IPS-18c (cell line): ENCODE data around the gene KCNN1.
A peak's percentile ranks its signal among the peaks of the same experiment; 100 is the strongest.

Experiments
- H3K4me3 ChIP-seq: 2 replicates; pipeline ENCODE4 v1.7.0; 2013; ENCODE audit warnings: low read depth, mild to moderate bottlenecking, low read length, moderate library complexity; ENCODE audit not compliant: insufficient read depth
- H3K9me3 ChIP-seq: one replicate; pipeline ENCODE4 v1.6.1; 2013; ENCODE audit warnings: mild to moderate bottlenecking, low read length, moderate library complexity; ENCODE audit not compliant: control insufficient read depth, insufficient read depth

The KCNN1 gene

GRCh38 chr19:17943274-17944221, 23.4 kb upstream of the KCNN1 start:
- no peak overlapping the region for H3K4me3 ChIP-seq
- H3K9me3 ChIP-seq, result no peaks in the 10 kb centered on the region

GRCh38 chr19:17944301-17944700, 22.6 kb upstream of the KCNN1 start:
- no peak overlapping the region for H3K4me3 ChIP-seq
- no peaks in the 10 kb centered on the region for H3K9me3 ChIP-seq

DNA sequence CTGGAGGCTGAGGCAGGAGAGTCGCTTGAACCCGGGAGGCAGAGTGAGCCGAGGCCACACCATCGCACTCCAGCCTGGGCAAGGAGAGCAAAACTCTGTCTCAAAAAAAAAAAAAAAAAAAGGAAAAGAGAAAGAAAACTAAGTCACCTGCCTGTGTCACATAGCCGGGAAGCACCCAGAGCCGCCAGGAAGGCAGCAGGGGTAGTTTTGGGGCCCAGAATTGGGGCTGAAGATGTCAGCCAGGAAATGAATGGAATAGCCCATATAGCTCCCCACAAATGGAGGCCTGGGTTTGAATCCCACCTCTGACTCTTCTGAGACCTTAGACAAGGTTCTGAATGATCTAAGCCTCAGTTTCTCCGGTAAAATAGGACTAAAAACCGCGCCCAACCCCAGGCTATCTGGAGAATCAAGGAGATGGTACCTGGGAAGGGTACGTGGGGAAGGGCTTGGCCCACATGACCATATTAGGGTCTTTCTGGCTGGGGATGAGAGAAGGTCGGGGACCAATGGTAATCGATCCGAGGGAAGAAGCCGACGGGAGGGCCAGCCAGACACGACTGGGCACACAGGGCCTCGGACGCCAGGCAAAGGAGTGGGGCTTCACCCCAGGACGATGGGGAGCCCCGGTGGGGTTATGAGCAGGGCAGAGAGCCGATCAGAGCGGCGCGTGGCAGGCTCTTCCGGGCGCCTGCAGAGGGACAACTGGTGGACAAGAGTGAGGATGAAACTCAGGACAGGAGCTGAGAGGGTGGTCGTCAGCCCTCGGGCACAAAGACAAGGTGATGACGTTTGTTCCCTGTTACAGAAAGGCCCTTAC, 19.7 kb upstream of the KCNN1 start:
- no peaks in the 10 kb centered on the region for H3K9me3 ChIP-seq
- H3K4me3 ChIP-seq, result peak overlapping the region; percentile 64

GRCh38 chr19:17947815-17948513, 18.9 kb upstream of the KCNN1 start:
- no peak overlapping the region for H3K4me3 ChIP-seq
- H3K9me3 ChIP-seq, result no peaks in the 10 kb centered on the region

DNA sequence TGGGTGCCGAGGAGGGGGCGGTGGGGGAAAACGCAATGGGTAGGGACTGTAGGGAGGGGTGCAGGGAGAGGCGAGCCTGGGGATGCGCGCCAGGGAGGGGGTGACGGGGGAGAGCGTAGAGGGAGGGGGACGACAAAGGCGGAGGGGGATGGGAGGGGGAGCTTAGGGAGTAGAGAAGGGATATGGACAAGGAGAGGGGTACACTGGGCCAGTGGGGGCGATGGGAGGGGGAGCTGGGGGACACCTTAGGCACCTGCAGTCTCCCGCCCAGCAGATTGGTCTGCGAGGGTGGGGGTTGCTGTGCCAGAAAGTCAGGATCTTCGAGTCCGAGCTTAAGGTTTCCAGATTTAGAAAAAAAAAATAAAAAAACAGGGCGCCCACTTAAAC, 18.4 kb upstream of the KCNN1 start:
- peak overlapping the region; percentile 71; the same call in 1 of the 2 replicates for H3K4me3 ChIP-seq

GRCh38 chr19:17948931-17949930, 17.7 kb upstream of the KCNN1 start:
- Histone ChIP-seq H3K9me3 (no peaks in the 10 kb centered on the region), H3K4me3 (peak overlapping the region; percentile 71)

More for the DNA sequence above, 18.4 kb upstream of the KCNN1 start:
- no peaks in the 10 kb centered on the region for H3K9me3 ChIP-seq

- peak overlapping the region; percentile 71 for H3K4me3 ChIP-seq
- H3K9me3 ChIP-seq, result no peaks in the 10 kb centered on the region
These were observed 17.0 kb upstream of the KCNN1 start for GRCh38 chr19:17949956-17950309.

DNA sequence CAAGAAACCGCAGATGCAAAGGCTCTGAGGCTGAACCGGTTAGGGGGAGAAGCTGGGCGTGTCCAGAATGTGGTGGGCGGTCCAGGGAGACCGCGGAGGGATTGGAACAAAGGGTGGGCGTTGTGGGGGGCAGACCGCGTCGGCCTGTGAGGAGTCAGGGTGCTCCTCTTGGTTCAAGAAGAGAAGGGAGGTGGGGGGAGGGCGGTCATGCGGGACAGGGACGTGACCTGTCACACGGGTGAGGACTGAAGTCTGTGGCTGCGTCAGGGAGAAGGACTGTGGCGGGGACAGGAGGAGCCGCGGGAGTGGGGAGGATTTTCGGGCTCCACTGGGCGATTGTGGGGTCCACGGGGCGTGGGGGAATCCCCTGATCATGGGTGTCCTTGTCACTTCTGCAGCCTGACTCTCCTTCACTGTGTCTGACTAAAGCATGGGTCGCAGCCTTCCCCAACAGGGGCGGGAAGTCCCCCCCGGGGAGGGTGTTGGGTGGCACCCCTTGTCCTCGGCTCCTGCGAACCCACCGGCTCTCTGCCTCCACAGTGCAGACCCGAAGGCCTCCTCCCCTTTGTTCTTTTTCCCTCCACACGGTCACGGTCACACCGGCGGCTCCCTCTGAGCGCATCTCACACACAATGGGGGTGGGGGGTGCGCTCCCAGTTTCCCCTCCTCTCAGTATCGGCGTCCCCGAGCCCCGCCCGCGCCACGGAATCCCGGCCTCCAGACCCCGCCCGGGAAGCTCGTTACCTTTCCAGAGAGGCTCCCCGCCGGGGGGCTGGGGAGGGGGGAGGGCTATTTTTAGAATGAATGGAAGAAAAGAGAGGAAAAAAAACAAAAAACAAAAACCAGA, 16.4 kb upstream of the KCNN1 start:
- H3K4me3 ChIP-seq, result peak overlapping the region; percentile 71

DNA sequence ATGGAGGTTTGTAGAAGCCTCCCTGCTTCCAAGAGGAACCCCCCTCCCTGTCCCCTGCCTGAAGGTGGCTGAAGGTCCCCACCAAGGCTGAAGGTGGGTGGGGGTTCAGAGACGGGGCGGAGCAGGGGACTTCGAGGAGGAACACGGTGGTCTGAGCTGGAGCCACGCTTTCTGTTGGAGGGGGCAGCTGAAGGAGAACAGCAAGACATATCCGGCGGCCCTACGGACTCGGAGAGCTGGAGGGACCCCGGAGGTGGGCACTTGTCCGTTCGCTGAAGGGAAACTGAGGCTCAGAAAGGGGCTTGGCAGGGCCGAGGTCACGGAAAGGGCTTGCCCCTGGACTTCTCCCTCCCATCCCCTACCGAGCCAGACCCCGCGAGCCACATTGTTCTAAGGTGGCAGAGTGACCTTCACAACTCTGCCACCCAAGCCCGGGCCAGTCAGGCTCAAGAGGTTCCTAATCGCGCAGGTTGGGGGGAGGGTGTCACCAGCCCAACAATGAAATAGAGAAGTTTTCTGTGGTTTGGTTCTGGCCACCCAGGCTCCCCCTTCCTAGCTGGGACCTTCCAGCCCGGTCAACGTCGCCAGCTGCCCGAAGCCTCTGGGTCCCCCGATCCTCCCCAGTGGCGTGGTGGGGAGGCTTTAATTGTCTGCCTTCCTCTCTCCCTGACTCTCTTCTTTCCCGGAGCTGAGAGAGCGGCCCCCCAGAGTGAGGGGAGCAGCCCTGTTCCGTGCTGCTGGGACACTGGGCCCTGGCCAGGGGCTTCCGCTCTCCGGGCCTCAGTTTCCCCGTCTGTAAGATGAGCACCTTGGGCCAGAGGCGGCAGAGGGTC, 15.5 kb upstream of the KCNN1 start:
- Histone ChIP-seq H3K4me3 (peak overlapping the region; percentile 71), H3K9me3 (no peaks in the 10 kb centered on the region)

More for the DNA sequence above, 16.4 kb upstream of the KCNN1 start:
- H3K9me3 ChIP-seq, result no peaks in the 10 kb centered on the region

GRCh38 chr19:17951990-17952976, 14.6 kb upstream of the KCNN1 start:
- peak overlapping the region; percentile 71 for H3K4me3 ChIP-seq
- no peaks in the 10 kb centered on the region for H3K9me3 ChIP-seq

DNA sequence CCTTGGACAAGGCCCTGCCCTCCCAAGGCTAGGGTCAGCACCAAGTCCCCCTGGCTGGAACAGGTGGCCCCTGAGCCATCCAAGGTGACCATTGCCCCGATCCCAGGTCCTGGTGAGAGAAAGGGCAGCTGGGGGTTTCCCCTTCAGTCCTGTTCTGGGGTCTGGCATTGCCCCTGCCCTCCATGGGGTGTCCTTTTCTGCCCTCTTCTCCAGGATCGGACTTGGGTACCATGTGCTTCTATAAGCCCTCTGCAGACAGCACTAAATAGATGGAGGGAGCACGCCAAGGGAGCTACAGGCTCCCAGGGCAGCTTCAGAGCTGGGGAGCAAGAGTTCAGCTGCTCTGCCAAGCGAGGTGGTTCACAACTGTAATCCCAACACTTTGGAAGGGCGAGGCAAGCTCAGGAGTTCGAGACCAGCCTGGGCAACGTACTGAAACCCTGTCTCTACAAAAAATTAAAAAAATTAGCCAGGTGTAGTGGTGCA, 13.5 kb upstream of the KCNN1 start:
- peak overlapping the region; percentile 71; the same call in 1 of the 2 replicates for H3K4me3 ChIP-seq
- no peaks in the 10 kb centered on the region for H3K9me3 ChIP-seq

GRCh38 chr19:17953869-17954268, 13.0 kb upstream of the KCNN1 start:
- H3K4me3 ChIP-seq, result no peak overlapping the region
- H3K9me3 ChIP-seq, result no peaks in the 10 kb centered on the region

GRCh38 chr19:17954401-17954800, 12.5 kb upstream of the KCNN1 start:
- H3K9me3 ChIP-seq, result no peaks in the 10 kb centered on the region
- H3K4me3 ChIP-seq, result no peak overlapping the region
